Neuronal stem cell (in vitro differentiated cells): ENCODE measurements around the gene TBX1.

Experiments used
- DNase-seq: peaks from one replicate; pipeline ENCODE4 v3.0.0-alpha.2; 2013; ENCODE audit warnings: low spot score
- H2AFZ ChIP-seq: one replicate; pipeline ENCODE4 v1.6.1; 2013; ENCODE audit warnings: mild to moderate bottlenecking, low read length, inconsistent platforms
- H2AK5ac ChIP-seq: 2 replicates; pipeline ENCODE4 v1.6.1; 2013; ENCODE audit warnings: low read depth, mild to moderate bottlenecking, inconsistent platforms, low read length, moderate library complexity, mixed read lengths
- H2BK120ac ChIP-seq: 2 replicates; pipeline ENCODE4 v1.6.1; 2013; ENCODE audit warnings: low read depth, mild to moderate bottlenecking, inconsistent platforms, low read length, moderate library complexity, mixed read lengths
- H2BK12ac ChIP-seq: one replicate; pipeline ENCODE4 v1.6.1; 2013; ENCODE audit warnings: low read length, inconsistent platforms
- H2BK15ac ChIP-seq: 2 replicates; pipeline ENCODE4 v1.6.1; 2013; ENCODE audit warnings: mild to moderate bottlenecking, low read length, inconsistent platforms, mixed read lengths
- H2BK5ac ChIP-seq: one replicate; pipeline ENCODE4 v1.6.1; 2013; ENCODE audit warnings: inconsistent platforms, mild to moderate bottlenecking, low read length, moderate library complexity
- H3K14ac ChIP-seq: one replicate; pipeline ENCODE4 v1.6.1; 2013; ENCODE audit warnings: low read length, inconsistent platforms
- H3K18ac ChIP-seq: 2 replicates; pipeline ENCODE4 v1.6.1; 2013; ENCODE audit warnings: low read length, inconsistent platforms
- H3K23ac ChIP-seq: 2 replicates; pipeline ENCODE4 v1.6.1; 2013; ENCODE audit warnings: low read depth, mild to moderate bottlenecking, mixed read lengths, low read length, inconsistent platforms; ENCODE audit not compliant: poor library complexity
- H3K27ac ChIP-seq: replicated peaks from 3 replicates; pipeline ENCODE4 v1.5.1; 2013; ENCODE audit warnings: low read length, inconsistent platforms
- H3K27me3 ChIP-seq, 3 experiments: 2 replicates each; pipeline ENCODE4 v1.6.1; 2013; ENCODE audit warnings: low read length in 3 of 3, mild to moderate bottlenecking in 2 of 3, inconsistent platforms in 1 of 3, low read depth in 1 of 3, mixed read lengths in 1 of 3, moderate library complexity in 1 of 3; ENCODE audit not compliant: control insufficient read depth in 3 of 3, insufficient read depth in 3 of 3
- H3K36me3 ChIP-seq, 2 donors: replicated peaks in 1 of 2; 2 replicates each; pipeline ENCODE4 v1.6.1; 2013; ENCODE audit warnings: low read length in 2 of 2; ENCODE audit not compliant: control insufficient read depth in 2 of 2, insufficient read depth in 2 of 2
- H3K4ac ChIP-seq: 2 replicates; pipeline ENCODE4 v1.6.1; 2013; ENCODE audit warnings: inconsistent platforms, mild to moderate bottlenecking, low read length, moderate library complexity
- H3K4me1 ChIP-seq, 2 donors: 1 replicate in 1 of 2; 2 replicates in 1 of 2; pipeline ENCODE4 v1.6.1; 2013; ENCODE audit warnings: low read length in 2 of 2, low read depth in 1 of 2; ENCODE audit not compliant: control insufficient read depth in 2 of 2, insufficient read depth in 1 of 2
- H3K4me2 ChIP-seq: one replicate; pipeline ENCODE4 v1.6.1; 2013; ENCODE audit warnings: mild to moderate bottlenecking, low read length, inconsistent platforms; ENCODE audit not compliant: insufficient read depth, poor library complexity, severe bottlenecking
- H3K4me3 ChIP-seq, 2 donors: 2 replicates each; pipeline ENCODE4 v1.5.1; 2013; ENCODE audit warnings: low read length in 2 of 2, mild to moderate bottlenecking in 2 of 2, inconsistent platforms in 1 of 2, moderate library complexity in 1 of 2
- H3K79me1 ChIP-seq: one replicate; pipeline ENCODE4 v1.6.1; 2013; ENCODE audit warnings: low read depth, mild to moderate bottlenecking, inconsistent platforms, low read length, moderate library complexity
- H3K9ac ChIP-seq: one replicate; pipeline ENCODE4 v1.6.1; 2013; ENCODE audit warnings: mild to moderate bottlenecking, low read depth, low read length, inconsistent platforms; ENCODE audit not compliant: poor library complexity
- H3K9me3 ChIP-seq, 2 donors: replicated peaks in 1 of 2; 2 replicates each; pipeline versions ENCODE3 to v1.6.1; 2013; ENCODE audit warnings: low read length in 2 of 2, mild to moderate bottlenecking in 2 of 2, inconsistent platforms in 1 of 2, low read depth in 1 of 2, mixed read lengths in 1 of 2, moderate library complexity in 1 of 2; ENCODE audit not compliant: control insufficient read depth in 2 of 2, insufficient read depth in 1 of 2
- H4K8ac ChIP-seq: one replicate; pipeline ENCODE4 v1.6.1; 2013; ENCODE audit warnings: low read depth, mild to moderate bottlenecking, inconsistent platforms, low read length, moderate library complexity
- H4K91ac ChIP-seq: one replicate; pipeline ENCODE4 v1.6.1; 2013; ENCODE audit warnings: low read length, low read depth, mild to moderate bottlenecking, inconsistent platforms; ENCODE audit not compliant: poor library complexity
- WGBS, 2 donors: extraction: QIAGEN DNeasy Blood & Tissue Kit; methylation state at CpG; one replicate each; pipeline ENCODE4 v1.1.7; 2013; ENCODE audit warnings: missing lambda C conversion rate in 2 of 2, mixed read lengths in 1 of 2; ENCODE audit not compliant: insufficient read length in 2 of 2, insufficient replicate concordance in 1 of 2; ENCODE audit errors: extremely low coverage in 2 of 2; 5-methylcytosine and 5-hydroxymethylcytosine counted together

The TBX1 gene

DNA sequence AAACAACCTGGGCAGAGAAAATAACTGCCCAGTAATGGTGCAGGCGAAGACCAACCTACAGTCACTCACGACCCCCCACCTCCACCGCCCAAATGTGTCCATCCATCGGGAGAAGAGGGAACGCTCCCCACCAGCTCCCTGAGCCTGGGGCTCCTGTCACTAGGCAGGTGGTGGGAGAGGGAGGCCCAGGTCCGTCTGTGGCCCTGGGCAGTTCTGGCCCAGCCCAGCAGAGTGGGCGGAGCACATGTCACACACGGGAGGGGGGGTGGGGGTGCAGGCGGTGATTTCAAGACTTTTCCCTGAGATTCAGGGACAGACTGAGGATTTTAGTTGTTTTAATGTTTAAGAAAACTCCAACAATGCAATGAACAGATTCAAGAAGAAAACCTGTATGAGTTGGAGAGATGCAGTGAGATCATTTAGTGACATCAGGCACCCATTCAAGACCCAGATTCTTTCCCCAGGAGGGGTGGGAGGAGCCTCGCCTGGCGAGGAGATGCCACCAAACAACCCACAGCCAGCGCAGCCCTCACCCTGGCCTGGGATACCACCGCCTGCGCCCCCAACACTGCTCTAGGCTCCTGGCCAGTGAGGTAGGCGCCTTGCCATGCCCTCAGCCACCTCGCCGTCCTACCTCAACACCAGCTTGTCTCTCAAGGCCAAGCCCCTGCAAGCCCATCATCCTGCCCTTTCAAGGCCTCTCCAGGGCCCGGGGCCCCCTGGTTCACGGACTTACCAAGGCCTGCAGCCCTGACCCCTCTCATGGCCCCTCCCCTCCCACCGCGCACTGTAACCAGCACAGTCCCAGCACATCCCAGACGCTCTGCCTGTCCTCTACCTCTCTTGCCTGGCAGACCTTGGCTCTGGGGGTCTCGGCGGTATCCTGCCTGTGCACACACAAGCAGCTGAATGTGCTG is 36.8 kb downstream of the TBX1 start:
- peak overlapping the region; percentile 63 for H3K14ac ChIP-seq
- DNase-seq = no peak
- no peak overlapping the region for H2BK120ac ChIP-seq
- peak overlapping the region; percentile 39 for H2BK15ac ChIP-seq
- H3K4ac ChIP-seq = no peak overlapping the region
- no peak overlapping the region for H2AFZ ChIP-seq
- WGBS, 2 donors = no CpG with 5 or more reads among the region's 24 CpGs
- peak overlapping the region; percentile 20 for H2BK5ac ChIP-seq
- H3K4me3 ChIP-seq = no peak overlapping the region
- no peaks in the 10 kb centered on the region for H3K79me1 ChIP-seq
- H3K4me1 ChIP-seq = peaks cover 0 to 4% of the 10 kb centered on the region in 2 donors
- H3K18ac ChIP-seq = peak overlapping the region; percentile 72
- H3K36me3 ChIP-seq = no peaks in the 10 kb centered on the region
- H3K27me3 ChIP-seq = no peaks in the 10 kb centered on the region
- no peak overlapping the region for H3K27ac ChIP-seq
- H4K91ac ChIP-seq = no peak overlapping the region
- peak overlapping the region; percentile 97 for H4K8ac ChIP-seq
- no peak overlapping the region for H2BK12ac ChIP-seq
- H3K9me3 ChIP-seq = peaks cover 0 to 6% of the 10 kb centered on the region in 2 donors
- H2AK5ac ChIP-seq = peak overlapping the region; percentile 87
- H3K4me2 ChIP-seq = no peak overlapping the region
- peak overlapping the region; percentile 9 for H3K9ac ChIP-seq
- H3K23ac ChIP-seq = peak overlapping the region; percentile 95

DNA sequence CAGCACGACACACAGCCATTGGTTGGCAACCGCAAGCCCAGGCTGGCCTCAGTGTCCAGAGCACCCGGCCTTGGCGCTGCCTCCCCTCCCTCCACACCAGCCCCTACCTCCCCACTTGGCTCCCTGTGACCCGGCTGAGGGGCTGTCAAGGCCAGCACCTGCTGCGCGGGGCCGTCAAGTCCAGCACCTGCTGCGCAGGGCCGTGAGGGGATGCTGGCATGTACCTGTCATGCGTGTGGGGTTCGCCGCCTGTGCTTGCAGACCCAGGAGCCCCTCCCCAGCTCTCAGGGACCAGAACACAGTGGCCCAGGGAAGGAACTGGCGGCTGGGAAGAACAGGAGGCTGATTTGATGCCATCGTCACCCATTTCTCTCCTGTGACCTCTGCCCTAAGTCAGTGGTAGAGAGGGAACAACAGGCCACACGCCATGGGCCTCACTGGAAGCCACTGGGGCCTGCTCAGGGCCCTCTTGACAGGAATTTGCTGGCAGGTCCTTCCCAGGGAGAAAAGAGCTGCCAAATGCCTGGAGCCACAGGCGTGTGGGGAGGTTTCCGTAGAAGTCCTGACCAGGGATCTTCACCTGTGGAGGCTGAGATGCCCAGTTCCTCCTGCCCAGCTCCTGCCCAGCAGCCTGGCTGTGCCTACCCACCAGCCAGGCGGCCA is 37.6 kb downstream of the TBX1 start:
- no peak overlapping the region for H3K4ac ChIP-seq
- peaks cover 0 to 2% of the 10 kb centered on the region in 2 donors for H3K9me3 ChIP-seq
- H2BK12ac ChIP-seq = no peak overlapping the region
- no CpG with 5 or more reads among the region's 19 CpGs for WGBS, 2 donors
- DNase-seq = no peak
- peak overlapping the region; percentile 95 for H3K23ac ChIP-seq
- no peak overlapping the region for H4K91ac ChIP-seq
- H2AFZ ChIP-seq = no peak overlapping the region
- peaks cover 0 to 4% of the 10 kb centered on the region in 2 donors for H3K4me1 ChIP-seq
- H2BK120ac ChIP-seq = no peak overlapping the region
- H2BK15ac ChIP-seq = peak overlapping the region; percentile 39
- H3K27ac ChIP-seq = no peak overlapping the region
- peak overlapping the region; percentile 87 for H2AK5ac ChIP-seq
- peak overlapping the region; percentile 54 for H3K9ac ChIP-seq
- H3K36me3 ChIP-seq = no peaks in the 10 kb centered on the region
- H2BK5ac ChIP-seq = peak overlapping the region; percentile 20
- no peak overlapping the region for H4K8ac ChIP-seq
- no peak overlapping the region for H3K4me2 ChIP-seq
- no peak overlapping the region for H3K4me3 ChIP-seq
- no peaks in the 10 kb centered on the region for H3K27me3 ChIP-seq
- no peaks in the 10 kb centered on the region for H3K79me1 ChIP-seq
- H3K18ac ChIP-seq = peak overlapping the region; percentile 53
- peak overlapping the region; percentile 63 for H3K14ac ChIP-seq

GRCh38 chr22:19798891-19799293 is 38.3 kb downstream of the TBX1 start:
- no peak overlapping the region for H4K8ac ChIP-seq
- H2AK5ac ChIP-seq = no peak overlapping the region
- no peak overlapping the region for H3K23ac ChIP-seq
- no peak overlapping the region for H2BK5ac ChIP-seq
- H4K91ac ChIP-seq = no peak overlapping the region
- DNase-seq = no peak
- H3K36me3 ChIP-seq = no peaks in the 10 kb centered on the region
- H2BK15ac ChIP-seq = no peak overlapping the region
- peaks cover 0 to 2% of the 10 kb centered on the region in 2 donors for H3K9me3 ChIP-seq
- no peak overlapping the region for H2BK120ac ChIP-seq
- H3K14ac ChIP-seq = peak overlapping the region; percentile 33
- no peaks in the 10 kb centered on the region for H3K79me1 ChIP-seq
- H3K18ac ChIP-seq = no peak overlapping the region
- H3K4ac ChIP-seq = no peak overlapping the region
- WGBS, 2 donors = no CpG with 5 or more reads among the region's 9 CpGs
- no peaks in the 10 kb centered on the region for H3K27me3 ChIP-seq
- no peak overlapping the region for H2BK12ac ChIP-seq
- H3K27ac ChIP-seq = no peak overlapping the region
- H3K4me1 ChIP-seq = peaks cover 0 to 4% of the 10 kb centered on the region in 2 donors
- H3K9ac ChIP-seq = peak overlapping the region; percentile 14
- H3K4me2 ChIP-seq = no peak overlapping the region
- H2AFZ ChIP-seq = no peak overlapping the region
- no peak overlapping the region for H3K4me3 ChIP-seq
